ENCODE results near the gene KDM8. TPM values are rescaled to one million over a fixed set of nuclear protein-coding genes. Genes with fewer than 3 reads are reported as not detected.
A peak's percentile ranks its signal among the peaks of the same experiment; 100 is the strongest.

The KDM8 gene
- total RNA-seq, 2 donors from 2014 or later = 8.8 to 9.6 TPM

DNA sequence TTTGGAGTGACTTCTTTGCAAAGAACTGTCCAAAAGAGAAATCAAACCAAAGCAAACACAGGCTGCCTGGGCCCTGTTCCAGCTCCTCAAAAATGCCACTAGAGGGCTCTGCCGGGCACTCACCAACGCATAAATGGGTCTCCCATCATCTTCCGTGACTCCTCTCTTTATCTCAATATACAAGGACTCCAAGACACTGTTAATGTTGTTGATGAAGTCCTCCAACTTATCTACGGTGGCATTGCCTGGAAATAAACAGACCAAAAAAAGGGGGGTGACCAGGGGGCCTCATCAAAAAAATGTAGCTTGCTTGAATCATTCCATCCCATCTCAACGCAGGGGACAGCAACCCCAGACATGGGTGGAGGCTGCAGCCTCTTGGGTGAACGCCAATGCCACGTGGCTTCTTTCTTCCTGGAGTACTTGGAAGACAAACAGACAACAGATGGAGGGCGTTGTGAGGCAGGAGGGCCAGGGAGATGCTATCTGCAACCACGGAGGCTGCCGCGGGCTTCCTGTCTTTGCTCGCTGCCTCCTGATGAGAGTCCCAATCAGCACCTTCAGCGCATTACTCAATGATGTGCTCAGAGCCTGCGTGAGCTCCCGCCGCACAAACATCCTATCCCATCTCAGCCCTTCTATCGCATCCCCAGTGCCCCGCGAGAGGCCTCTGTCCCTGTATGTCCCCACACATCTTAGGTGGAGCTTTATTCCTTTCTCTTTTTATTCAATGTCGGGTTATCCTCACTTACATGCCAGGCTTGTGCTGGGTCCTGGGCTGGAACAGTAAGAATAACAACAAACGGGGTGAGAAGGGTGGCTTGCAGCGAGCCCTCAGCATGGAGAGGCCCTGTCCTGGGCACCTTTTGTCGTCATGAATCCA, 32.0 kb downstream of the KDM8 start:
- peak; percentile 93 to 95 for DNase-seq
- peak; percentile 53 for ATAC-seq
- intact Hi-C loops (cut with DNase I, micrococcal nuclease) = loop anchor here in 1 of 2 donors (5.0 kb wide), 1 partner anchor 132 kb away; no protein-coding TSS in a partner anchor

DNA sequence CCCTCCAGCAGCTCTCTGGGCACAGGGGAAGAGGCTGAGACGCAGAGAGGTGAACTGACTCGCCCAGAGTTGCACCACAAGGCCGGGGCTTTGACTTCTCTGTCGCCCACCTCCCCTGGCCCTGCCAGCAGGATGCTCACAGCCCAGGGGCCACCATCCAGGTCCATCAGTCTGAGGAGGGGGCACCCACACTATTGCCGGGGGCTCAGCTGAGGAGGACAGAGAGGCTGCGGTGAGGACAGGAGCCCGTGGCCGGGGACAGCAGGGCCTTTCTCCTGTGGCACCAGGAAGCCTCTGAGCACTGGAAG, 32.6 kb downstream of the KDM8 start:
- ATAC-seq (no peak), DNase-seq (peak in 1 of 2 donors; percentile 38)
- intact Hi-C loops (cut with DNase I, micrococcal nuclease) = loop anchor here in 1 of 2 donors (5.0 kb wide), 1 partner anchor 131 kb away; no protein-coding TSS in a partner anchor

DNA sequence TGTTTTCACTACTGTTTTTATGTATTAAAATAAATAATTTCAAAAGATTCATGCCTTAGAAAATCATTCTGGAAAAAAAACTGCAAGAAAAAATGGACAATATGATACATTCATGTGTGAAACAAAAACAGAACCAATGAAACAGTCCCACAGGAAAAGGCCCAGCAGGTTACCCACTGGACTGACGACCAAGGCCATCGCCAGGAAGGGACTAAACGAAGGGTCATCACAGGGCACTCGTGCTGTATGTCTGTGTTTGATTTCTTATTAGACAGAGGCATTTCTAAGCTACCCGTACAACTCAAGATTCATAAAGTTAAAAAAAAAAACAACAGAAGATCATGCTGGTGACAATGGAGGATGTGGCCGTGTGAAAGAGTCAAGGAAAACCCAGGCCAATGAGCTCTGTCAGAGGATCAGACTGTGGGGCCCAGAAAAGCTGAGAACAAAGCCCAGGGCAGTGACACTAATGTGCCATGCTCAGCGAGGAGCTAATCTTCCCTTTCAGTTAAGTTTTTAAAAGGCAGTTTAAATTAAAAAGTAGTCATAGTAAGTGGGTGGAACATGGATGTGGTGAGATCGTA, 33.4 kb downstream of the KDM8 start:
- intact Hi-C loops (cut with DNase I, micrococcal nuclease) = loop anchor here in 1 of 2 donors (5.0 kb wide), 1 partner anchor 131 kb away; no protein-coding TSS in a partner anchor
- ATAC-seq = no peak
- DNase-seq = peak in 1 of 2 donors; percentile 10

DNA sequence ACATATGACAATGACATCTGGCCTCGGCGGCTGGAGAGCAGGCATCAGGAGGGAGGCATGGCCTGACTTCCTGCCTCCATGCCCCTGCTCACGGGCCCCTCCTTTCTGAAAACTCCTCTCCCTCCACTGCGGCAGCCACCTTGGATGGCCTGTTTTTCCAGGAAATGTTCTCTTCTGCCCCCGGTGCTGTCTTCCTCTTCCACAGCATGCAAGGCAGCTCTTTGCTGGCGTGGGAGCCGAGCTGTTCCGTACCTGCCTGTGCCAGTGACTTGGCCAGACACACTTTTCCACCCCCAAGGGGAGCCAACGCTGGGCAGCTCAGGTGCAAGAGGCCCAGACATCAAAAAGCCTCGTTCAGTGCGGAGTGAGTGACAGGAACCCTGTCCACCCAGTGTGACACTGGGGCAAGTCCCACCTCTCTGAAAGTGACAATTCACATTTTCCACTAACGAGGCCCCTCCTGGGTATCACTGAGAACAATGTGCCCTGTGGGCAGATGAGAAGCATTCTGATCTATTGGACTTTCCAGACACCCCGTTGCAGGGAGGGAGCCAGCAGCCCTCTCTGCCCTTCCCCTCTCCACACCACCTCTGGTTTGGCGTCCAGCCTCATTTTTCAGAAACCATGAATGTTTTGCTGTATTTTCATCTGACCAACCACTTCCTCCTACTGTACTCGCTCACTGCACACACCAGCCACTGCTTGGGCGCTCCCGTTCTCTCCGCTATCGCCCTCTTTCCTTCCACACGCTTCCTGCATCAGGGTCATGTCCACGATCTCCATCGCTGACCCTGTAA, 34.1 kb downstream of the KDM8 start:
- DNase-seq (peak; percentile 31 to 50), ATAC-seq (no peak)
- intact Hi-C loops (cut with DNase I, micrococcal nuclease) = loop anchor here in 1 of 2 donors (5.0 kb wide), 1 partner anchor 130 kb away; no protein-coding TSS in a partner anchor

DNA sequence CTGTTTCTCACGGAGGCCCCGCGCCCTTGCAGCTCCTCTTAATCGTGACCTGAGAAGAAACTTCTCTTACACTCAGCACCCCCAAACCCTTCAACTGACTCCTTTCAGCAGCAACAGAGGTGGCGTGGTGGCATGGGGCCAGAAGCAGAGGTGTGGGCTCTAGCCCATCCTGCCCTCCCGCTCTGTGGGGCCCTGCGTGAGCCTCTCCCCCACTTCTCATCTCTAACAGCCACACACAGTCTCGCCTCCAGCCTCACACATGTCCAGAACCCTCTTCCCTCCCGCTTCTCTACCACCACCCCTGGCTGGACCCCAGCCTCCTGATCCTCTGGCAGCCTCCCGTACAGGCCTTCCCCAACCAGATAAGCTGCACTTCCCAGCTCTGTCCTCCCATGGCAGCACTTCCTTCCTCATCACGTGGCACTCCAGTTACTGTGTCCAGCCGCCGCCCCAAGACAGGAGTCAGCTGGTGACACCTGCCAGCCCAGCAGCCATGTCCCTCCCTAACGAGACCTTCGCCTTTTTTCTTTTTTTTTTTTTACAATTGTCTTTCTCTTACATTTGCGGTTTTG, 34.8 kb downstream of the KDM8 start:
- ATAC-seq = peak; percentile 62
- peak; percentile 77 to 82 for DNase-seq
- intact Hi-C loops (cut with DNase I, micrococcal nuclease) = loop anchor here in 1 of 2 donors (5.0 kb wide), 1 partner anchor 129 kb away; no protein-coding TSS in a partner anchor

GRCh38 chr16:27238591-27238990, 35.3 kb downstream of the KDM8 start:
- DNase-seq (no peak), ATAC-seq (no peak)
- intact Hi-C loops (cut with DNase I, micrococcal nuclease) = loop anchor here in 1 of 2 donors (5.0 kb wide), 1 partner anchor 129 kb away; no protein-coding TSS in a partner anchor

- no peak for DNase-seq
- intact Hi-C loops (cut with DNase I, micrococcal nuclease) = loop anchor here in 1 of 2 donors (5.0 kb wide), 1 partner anchor 128 kb away; no protein-coding TSS in a partner anchor
- no peak for ATAC-seq
These were observed 35.7 kb downstream of the KDM8 start for GRCh38 chr16:27239026-27239425.

- ATAC-seq (no peak), DNase-seq (no peak)
- intact Hi-C loops (cut with DNase I, micrococcal nuclease) = loop anchor here in 1 of 2 donors (5.0 kb wide), 2 partner anchors 92 to 127 kb away; no protein-coding TSS in a partner anchor
These were observed 36.8 kb downstream of the KDM8 start for GRCh38 chr16:27239906-27240655.

DNA sequence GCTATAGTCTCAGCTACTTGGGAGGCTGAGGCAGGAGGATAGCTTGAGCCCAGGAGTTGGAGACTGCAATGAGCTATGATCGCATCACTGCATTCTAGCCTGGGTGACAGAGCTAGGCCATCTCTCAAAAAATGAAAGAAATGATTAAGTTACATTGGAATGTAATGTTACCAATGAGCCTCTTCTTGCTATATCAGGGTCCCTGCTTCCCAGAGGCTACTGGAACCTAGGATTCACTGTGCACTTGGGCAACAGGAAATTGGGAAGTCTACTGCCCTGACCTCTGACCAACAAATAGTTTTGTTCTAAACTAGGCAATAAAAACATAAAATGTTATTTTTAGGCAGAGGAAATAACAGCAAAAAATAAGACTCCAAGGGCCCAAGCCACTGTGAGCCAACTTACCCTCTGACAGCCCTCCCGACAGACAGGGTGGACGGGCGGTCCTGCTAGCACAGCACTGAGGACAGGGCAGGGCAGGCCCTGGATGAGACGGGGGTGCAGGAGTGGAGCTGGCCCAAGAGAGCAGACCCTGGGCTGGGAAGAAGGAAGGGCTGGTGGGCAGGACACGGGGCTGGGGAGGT, 37.7 kb downstream of the KDM8 start:
- ATAC-seq (peak; percentile 51), DNase-seq (no peak)
- intact Hi-C loops (cut with DNase I, micrococcal nuclease) = loop anchor here in 1 of 2 donors (5.0 kb wide), 1 partner anchor 91 kb away; no protein-coding TSS in a partner anchor

DNA sequence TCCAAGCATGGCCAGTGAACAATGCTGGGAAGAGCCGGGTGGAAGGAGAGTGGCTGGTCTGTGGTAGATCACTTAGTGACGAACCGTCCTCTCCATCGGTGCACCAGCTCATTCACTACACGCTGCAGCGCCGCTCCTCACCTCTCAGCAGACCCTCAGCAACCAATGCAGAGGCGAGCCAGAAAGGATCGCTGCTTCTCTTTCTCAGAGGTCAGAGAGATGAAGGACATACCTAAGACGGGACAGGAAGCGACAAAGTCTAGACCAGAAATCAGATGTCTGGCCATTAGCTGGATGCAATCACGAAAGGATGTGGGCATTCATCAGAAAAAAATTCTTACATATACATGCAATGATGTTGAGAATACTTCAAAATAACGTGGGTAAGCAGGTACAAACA, 38.3 kb downstream of the KDM8 start:
- no peak for ATAC-seq
- DNase-seq = no peak
- intact Hi-C loops (cut with DNase I, micrococcal nuclease) = loop anchor here in 1 of 2 donors (5.0 kb wide), 1 partner anchor 91 kb away; no protein-coding TSS in a partner anchor

GRCh38 chr16:27242398-27242797, 39.1 kb downstream of the KDM8 start:
- peak; percentile 55 for ATAC-seq
- peak in 1 of 2 donors; percentile 44 for DNase-seq
- intact Hi-C loops (cut with DNase I, micrococcal nuclease) = loop anchor here in 1 of 2 donors (5.0 kb wide), 1 partner anchor 90 kb away; no protein-coding TSS in a partner anchor

DNA sequence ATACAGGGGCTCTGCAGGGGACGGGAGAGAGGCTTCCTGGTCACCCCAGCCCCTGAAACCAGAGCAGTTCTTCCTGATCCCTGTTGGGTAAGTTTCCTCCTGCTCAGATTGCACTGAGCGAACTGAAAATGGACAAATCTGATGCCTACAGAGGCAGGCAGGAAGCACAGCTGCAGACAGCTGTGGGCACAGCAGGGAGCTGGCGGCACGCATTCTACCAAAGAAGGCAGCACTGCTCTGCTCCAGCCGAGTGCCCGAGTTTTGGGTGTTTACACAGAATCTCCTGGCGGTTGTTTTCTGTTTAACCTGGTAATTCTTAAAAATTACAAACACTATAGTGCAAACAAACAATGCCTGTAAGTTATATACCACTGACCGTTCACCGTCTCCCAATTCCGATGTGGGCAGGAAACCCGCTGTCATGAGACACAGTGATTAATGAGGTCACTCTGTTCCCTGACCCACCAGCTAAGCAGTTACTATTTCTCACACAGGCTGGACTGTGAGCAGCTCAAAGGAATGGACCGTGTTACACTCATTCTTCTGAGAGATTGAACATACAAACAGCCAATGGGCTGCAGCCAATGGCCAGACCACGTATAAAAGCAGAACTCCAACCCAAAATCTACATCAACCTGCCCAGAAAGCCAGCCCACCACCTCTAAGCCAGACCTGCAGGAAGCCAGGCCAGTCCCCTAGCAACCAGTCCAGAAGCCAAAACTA, 39.7 kb downstream of the KDM8 start:
- peak; percentile 17 for ATAC-seq
- DNase-seq = peak; percentile 48 to 52
- intact Hi-C loops (cut with DNase I, micrococcal nuclease) = loop anchor here in 1 of 2 donors (5.0 kb wide), 1 partner anchor 89 kb away; no protein-coding TSS in a partner anchor

GRCh38 chr16:27243725-27244362, 40.5 kb downstream of the KDM8 start:
- ATAC-seq (no peak), DNase-seq (no peak)
- intact Hi-C loops (cut with DNase I, micrococcal nuclease) = loop anchor here in 1 of 2 donors (5.0 kb wide), 1 partner anchor 88 kb away; no protein-coding TSS in a partner anchor

DNA sequence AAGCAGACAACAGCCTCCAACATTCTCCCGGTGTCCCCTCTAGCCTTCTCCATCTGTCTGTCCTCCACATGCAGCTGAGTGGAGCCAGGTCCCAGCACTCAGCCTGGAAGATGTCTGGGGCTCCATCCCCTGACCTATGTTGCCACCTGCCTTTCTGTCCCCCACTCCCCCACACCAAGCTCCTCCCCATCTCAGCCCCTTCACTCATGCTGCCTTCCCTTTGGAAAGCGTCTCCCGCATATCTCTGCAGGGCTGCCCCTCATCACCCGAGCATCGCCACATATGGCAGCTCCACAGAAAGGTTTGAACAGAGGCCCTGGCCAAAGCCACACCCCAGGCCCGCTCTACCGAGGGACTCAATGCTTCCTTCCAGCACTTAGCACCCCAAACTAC, 41.0 kb downstream of the KDM8 start:
- DNase-seq = no peak

DNA sequence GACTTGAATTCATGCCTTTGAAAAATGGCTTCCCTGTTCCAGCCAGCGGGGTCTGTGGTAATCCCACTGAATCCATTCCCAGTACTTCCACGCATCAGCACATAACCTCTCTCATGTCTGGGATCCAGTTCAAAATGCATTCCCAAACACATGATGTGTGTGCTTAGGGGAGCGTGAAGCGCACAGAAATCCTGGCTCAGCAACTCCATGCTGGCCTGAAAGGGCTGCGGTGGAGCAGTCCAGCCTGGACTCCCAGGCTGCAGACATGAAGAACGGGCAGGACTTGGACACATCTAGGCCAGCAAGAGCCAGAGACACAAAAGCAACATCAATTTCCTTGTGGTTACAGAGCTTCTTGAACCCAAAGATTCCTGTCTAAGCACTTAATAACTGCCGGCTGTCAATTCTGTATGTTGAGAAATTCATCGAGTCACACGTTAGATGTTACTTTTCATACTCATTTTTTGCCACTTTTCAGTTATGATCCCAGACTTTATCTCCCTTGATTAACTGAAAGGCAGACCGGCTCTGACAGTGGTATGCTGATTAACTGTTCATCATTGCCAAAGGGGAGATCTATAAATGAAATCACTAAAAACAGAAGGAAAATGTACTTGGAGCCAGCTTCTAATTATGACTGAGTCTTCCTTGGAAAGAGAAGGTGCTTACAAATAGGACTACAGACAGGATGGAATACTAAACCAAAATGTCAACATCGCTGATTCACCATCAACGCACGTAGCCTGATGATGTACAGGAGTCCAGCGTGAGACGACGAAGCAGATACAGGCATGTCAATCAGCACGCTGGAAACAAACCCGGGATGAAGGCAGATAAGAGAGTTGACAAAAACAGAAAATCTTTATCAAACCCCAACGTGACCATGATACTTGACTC, 42.2 kb downstream of the KDM8 start:
- intact Hi-C loops (cut with DNase I, micrococcal nuclease) = no loop called here
- ATAC-seq (no peak), DNase-seq (peak; percentile 16 to 54)

More for the DNA sequence above, 41.0 kb downstream of the KDM8 start:
- ATAC-seq = no peak
- intact Hi-C loops (cut with DNase I, micrococcal nuclease) = loop anchor here in 1 of 2 donors (5.0 kb wide), 1 partner anchor 88 kb away; no protein-coding TSS in a partner anchor

Measured in left colon (tissue), 2 donors.